ENCODE results near the gene CNGA4.

GRCh38 chr11:6225896-6226295 is 13.0 kb upstream of the CNGA4 start:
- TF ChIP-seq POLR2A (IDR thresholded peaks at IDR 0.05) (no peak), CTCF (IDR thresholded peaks at IDR 0.05) (no peak)

Data from tibial nerve (tissue), 3 donors.